CD4-positive, alpha-beta T cell treated with Interleukin-12 subunit alpha and Interleukin-12 subunit beta, for 1 hour (primary cell): ENCODE data around the gene SLC38A2.

ENCODE experiments used
- DNase-seq: peaks from one replicate; pipeline ENCODE4 v3.0.0-alpha.2; 2020

Gene SLC38A2

DNA sequence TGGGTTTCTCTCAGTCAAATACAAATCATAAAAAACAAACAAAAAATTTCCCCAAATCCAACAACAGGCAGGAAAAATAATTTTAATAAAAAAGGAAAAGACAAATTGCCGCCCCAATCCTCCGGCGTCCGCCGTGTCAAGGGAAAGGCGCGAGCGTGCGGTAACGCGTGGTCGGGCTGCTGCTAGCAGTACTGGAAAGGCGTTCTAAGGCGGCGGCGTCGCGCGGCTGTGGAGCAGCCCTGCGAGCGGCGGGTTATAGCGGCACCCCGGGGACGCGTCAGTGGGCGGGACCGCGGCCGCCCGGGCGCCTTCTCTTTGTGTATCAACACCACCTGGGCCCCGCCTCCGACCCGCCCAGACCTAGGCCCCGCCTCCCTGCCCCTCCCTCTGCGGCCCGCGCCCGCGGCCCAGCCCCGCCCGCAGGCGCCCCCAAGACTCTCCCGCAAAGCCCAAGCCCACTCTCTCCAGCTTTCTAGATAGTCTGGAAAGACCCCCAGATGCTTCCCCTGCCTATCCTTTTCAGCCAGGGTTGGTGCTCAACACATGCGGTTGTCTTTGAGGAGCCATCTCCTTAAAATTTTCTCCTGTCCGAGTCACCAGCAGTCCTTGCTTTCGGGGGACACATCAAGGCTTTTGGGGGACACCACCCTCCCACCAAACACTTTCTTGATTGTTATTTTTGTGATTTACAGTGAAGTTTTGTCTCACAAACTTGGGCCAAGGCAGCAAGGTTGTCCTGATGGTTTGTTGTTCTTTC lies at the start of gene SLC38A2:
SLC38A2 (minus strand) TSS at position 230 of the 757 bp plus-strand sequence. CDS start 1,480 bp downstream, outside the sequence.
- peak; percentile 97 for DNase-seq

DNA sequence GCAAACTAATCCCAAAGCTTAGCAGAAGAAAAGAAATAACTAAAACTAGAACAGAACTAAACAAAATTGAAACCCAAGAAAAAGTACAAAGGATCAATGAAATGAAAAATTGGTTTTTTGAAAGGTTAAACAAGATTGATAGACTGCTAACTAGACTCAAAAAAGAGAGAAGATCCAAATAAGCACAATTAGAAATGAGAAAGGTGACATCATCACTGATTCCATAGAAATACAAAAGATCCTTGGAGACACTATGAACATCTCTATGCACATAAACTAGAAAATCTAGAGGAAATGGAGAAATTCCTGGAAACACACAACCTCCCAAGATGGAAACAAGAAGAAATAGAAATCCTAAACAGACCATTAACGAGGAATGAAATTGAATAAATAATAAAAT lies 47.1 kb upstream of the SLC38A2 start:
- no peak for DNase-seq

DNA sequence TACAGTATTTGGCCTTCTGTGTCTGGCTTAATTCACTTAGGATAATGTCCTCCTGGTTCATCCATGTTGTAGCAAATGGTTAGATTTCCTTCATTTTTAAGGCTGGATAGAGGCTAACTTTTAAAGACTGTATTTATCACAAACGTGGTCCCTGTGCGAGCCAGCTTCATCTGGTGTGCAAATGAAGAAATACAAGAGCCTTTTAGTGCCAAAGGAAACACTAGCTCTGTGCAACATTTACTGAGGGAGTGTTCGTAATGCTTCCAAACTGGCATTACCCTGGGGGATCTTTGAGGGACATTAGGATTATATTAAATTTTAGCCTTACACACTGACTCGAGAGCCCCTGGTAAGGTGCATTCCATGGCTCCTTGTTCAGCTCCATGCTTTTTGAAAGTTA lies 43.0 kb upstream of the SLC38A2 start:
- no peak for DNase-seq

GRCh38 chr12:46414591-46415268 lies 42.2 kb upstream of the SLC38A2 start:
- no peak for DNase-seq

DNA sequence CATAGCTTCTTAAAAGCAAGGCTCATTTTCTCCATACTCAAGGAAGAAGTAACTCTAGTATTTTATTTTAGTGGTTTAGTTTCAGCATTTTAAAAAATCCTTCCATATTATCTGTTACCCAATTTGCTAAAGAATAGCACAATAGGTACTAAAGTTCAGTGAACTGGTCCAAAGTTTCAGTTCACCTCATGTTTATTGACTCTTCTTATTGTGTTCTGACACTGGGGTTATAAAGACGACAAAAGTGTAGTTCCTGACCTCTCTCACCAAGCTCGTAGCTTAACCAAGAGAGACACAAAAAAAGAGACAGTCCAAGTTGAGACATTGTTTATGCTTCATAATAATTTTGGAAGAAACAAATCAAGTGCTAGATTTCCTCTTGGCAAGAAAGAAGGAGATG lies 40.8 kb upstream of the SLC38A2 start:
- no peak for DNase-seq

GRCh38 chr12:46412857-46413256 lies 40.3 kb upstream of the SLC38A2 start:
- no peak for DNase-seq

GRCh38 chr12:46410495-46410894 lies 37.9 kb upstream of the SLC38A2 start:
- DNase-seq, result no peak

DNA sequence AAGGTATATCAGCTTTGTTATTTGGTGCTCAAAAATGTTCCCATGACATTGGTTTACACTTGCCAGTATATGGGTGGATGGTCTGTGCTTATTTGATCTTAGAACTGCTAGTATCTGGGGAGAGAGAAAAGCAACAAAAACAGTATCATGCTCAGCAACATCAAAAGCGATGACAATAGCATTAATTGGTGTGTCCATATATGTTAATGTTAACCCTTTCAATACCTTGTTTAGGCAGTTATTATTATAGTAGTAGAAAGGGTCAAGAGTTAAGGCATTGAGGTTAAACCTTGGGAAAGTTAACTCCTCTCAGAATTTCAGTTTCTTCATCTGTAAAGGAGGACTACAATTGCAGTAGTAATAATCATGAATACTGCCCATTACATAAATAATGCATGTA lies 37.4 kb upstream of the SLC38A2 start:
- DNase-seq, result no peak

- no peak for DNase-seq
These were observed 36.8 kb upstream of the SLC38A2 start for GRCh38 chr12:46409342-46409741.

DNA sequence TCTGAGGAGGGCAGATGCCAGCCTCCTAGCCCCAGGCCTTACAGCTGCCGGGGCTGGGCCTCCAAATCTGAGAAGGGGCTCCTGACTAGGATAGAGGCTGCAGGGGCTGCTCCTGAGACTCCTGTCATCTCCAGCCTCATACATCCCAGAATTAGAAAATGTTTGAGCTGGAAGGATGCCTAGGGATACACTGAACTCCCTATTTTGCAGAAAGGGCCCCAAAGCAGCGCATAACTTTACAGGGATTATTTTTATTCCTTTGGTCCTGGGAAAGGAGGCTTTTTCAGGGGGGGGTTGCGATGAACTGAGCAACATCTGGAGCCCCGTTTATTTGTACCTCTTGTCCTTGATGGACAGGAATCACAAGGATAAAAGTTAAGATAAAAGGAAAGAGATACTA lies 35.9 kb upstream of the SLC38A2 start:
- DNase-seq, result no peak

DNA sequence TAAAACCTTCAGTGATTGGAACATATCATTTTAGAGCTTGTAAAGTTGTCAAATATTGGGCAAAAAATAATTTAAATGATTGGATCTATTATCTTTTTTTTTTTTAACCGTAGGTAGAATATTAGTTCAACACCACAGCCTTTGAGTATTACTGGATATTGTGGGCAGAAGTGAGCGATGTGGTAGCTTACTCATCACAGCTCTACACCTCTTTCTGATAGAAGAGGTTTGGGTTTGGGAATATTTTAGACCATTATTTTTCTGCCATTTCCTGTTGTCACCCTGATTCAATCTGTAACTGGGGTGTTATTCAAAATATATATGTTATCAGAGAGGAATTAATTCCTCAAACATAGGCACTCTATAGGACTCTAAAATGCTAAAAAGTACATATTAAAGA lies 34.8 kb upstream of the SLC38A2 start:
- DNase-seq, result no peak

DNA sequence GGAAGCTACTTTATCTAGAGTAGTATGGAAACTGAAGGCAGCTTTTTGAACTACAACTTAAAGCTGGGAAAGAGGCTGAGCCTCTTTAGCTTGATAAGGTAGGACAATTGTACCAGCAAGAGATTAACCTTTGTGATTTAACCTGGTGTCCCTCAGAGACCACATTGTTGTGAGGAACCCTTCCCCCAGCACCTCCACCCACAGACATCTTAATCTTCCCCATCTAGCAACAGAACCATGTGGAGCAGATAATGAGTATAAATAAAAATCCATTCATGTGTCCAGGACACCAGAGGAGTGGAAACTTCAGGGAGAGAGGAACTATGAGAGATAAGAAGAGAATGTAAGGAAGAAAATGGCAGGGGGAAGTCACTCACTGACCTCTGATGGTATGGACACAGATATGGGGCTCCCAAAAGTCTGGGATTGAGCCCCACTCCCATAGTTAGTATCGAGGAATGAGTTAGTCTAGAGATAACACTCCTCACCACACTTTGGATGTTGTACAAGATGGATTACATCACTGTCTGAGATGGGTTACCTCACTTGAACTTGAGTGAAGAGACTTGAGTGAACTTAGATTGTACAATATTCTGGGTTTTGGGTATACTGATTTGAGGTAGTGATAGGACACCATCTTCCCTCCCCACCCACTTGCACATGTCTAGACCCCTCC lies 33.9 kb upstream of the SLC38A2 start:
- DNase-seq, result no peak

- no peak for DNase-seq
These were observed 32.2 kb upstream of the SLC38A2 start for GRCh38 chr12:46404733-46405132.

- no peak for DNase-seq
These were observed 31.7 kb upstream of the SLC38A2 start for GRCh38 chr12:46404225-46404631.

- no peak for DNase-seq
These were observed 31.1 kb upstream of the SLC38A2 start for GRCh38 chr12:46403719-46404070.

DNA sequence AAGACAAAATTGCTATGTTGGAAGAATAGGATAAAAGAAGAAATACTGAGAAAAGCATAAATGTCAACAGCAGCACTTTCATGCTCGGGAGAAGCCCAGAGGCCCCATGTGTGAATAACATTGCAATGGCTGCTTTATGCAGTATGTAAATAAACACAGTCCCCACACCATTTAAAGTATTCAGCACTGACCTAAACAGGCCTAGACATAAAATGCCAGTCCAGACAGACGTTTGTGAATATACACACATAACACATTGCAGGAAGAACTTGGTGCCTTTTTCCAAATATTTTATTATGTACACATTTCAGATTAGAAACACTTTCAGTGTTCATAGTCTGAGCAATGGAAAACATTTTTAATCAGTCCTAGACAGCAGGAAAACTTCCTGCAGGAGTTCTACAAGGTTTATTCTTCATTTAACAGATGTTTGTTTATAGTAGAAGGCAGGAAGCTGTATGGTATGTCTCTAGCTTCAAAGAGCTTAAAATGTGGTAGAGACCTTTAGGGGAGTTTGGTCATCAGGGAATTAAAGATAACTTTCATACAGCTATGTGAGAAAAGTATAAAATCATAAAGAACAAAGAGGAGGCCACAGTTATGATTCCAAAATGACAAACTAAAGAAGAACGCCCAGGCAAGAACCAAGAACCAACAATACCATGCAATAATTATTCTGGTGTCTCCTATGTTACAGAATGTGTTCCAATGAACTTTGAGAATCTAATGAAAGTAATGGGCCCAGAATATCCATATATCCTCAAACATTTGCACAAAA lies 30.6 kb upstream of the SLC38A2 start:
- DNase-seq, result no peak

- DNase-seq, result no peak
These were observed 29.9 kb upstream of the SLC38A2 start for GRCh38 chr12:46402451-46402850.

GRCh38 chr12:46401662-46402061 lies 29.1 kb upstream of the SLC38A2 start:
- DNase-seq, result no peak

- DNase-seq, result no peak
These were observed 27.8 kb upstream of the SLC38A2 start for GRCh38 chr12:46400406-46400805.

DNA sequence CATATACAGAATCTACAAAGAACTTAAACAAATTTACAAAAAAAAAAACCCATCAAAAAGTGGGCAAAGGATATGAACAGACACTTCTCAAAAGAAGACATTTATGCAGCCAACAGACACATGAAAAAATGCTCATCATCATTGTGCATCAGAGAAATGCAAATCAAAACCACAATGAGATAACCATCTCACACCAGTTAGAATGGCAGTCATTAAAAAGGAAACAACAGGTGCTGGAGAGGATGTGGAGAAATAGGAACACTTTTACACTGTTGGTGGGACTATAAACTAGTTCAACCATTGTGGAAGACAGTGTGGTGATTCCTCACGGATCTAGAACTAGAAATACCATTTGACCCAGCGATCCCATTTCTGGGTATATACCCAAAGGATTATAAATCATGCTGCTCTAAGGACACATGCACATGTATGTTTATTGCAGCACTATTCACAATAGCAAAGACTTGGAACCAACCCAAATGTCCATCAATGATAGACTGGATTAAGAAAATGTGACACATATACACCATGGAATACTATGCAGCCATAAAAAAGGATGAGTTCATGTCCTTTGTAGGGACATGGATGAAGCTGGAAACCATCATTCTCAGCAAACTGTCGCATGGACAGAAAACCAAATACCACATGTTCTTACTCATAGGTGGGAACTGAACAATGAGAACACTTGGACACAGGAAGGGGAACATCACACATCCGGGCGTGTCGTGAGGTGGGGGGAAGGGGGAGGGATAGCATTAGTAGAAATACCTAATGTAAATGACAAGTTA lies 27.1 kb upstream of the SLC38A2 start:
- DNase-seq, result peak; percentile 46

- no peak for DNase-seq
These were observed 24.3 kb upstream of the SLC38A2 start for GRCh38 chr12:46396826-46397225.

DNA sequence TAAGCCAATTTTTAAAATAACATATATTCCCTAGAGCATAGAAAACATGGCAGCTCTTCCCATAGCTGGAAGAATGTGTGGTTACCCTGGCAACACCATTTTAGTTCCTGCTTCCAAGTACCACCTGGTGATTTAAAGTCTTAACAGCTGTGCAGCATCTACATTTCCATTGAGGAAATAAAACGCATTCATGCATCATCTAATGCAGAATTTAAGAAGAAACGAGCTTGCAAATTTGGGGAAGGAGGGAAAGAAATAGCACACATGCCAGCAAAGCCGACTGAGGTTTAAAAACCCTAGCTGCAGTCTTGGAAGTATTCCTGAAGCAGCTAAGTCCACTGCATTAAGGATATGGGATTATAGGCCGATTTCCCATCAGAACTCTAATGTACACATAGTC lies 22.8 kb upstream of the SLC38A2 start:
- no peak for DNase-seq
